Right lobe of liver (tissue), 6 donors: ENCODE results near the gene DDC. TPM values are rescaled to one million over a fixed set of nuclear protein-coding genes. Genes with fewer than 3 reads are reported as not detected.

Experiments used
- ATAC-seq, 4 donors: fragments of 200-7000 bp; cut with Tn5 transposase; one replicate each; pipeline ENCODE4 v1.9.1; 2020; ENCODE audit warnings: mild to moderate bottlenecking in 4 of 4, moderate library complexity in 4 of 4
- DNase-seq, 3 donors: peaks; one replicate each; pipeline ENCODE4 v3.0.0-alpha.2; 2020
- H3K27ac ChIP-seq, 3 donors: fragments of 200-600 bp; one replicate each; pipeline ENCODE4 v1.8.0; 2022
- H3K27me3 ChIP-seq, 2 donors: fragments of 200-600 bp; one replicate each; pipeline ENCODE4 v1.8.0; 2022
- H3K36me3 ChIP-seq, 4 donors: fragments of 200-600 bp; sonication (generic) in 1 of 4; one replicate each; pipeline versions ENCODE4 v1.5.1 to v1.8.0; 2017 to 2022; ENCODE audit warnings: control low read depth in 1 of 4
- H3K4me1 ChIP-seq, 4 donors: fragments of 200-600 bp; sonication (generic) in 1 of 4; one replicate each; pipeline versions ENCODE4 v1.5.1 to v1.8.0; 2017 to 2022; ENCODE audit warnings: control low read depth in 1 of 4
- H3K4me3 ChIP-seq, 3 donors: fragments of 200-600 bp; one replicate each; pipeline ENCODE4 v1.8.0; 2022
- H3K9me3 ChIP-seq, 4 donors: fragments of 200-600 bp; sonication (generic) in 1 of 4; one replicate each; pipeline versions ENCODE4 v1.5.1 to v1.8.0; 2017 to 2022; ENCODE audit warnings: control low read depth in 1 of 4
- POLR2A ChIP-seq: fragments of 450-650 bp; IDR thresholded peaks from one replicate; pipeline ENCODE4 v1.6.1; 2017; ENCODE audit warnings: antibody characterized with exemption, mild to moderate bottlenecking
- WGBS: methylation state at CpG from one replicate; pipeline ENCODE4 v1.1.6; 2018; ENCODE audit warnings: low coverage, low lambda C conversion rate; ENCODE audit not compliant: insufficient coverage; ENCODE audit errors: missing lambda C conversion rate; 5-methylcytosine and 5-hydroxymethylcytosine counted together
- intact Hi-C, 2 donors: fragments of 100-400 bp; cut with DNase I; formaldehyde crosslinking; loops; one replicate each; pipeline versions ENCODE4 v1.11.2 to v1.14.1; 2022
- total RNA-seq, 6 experiments: library from RNA; depleted of rRNA in 2 of 6; stranded (reverse); fragments of >200 nt in 2 of 6; fragmentation: NEBNext Ultra II Directional in 3 of 6; extraction: Animal tissue kit (Norgen Biotek cat#: 25700) in 3 of 6; gene quantifications; one replicate each; pipeline versions ENCODE4 v1.1.0 to v1.2.4, GENCODE V29; 2016 to 2023
- TF ChIP-seq, protein P1 (sequence below), 4 donors: fragments of 200-600 bp in 3 of 4; fragments of 450-650 bp in 1 of 4; IDR thresholded peaks; one replicate each; pipeline versions ENCODE4 v1.5.1 to v1.8.0; 2016 to 2022; ENCODE audit warnings: antibody characterized with exemption in 4 of 4, mild to moderate bottlenecking in 2 of 4
- donor health status: DM: no; HTN: yes; CAD: no.
- donor health status: DM: no; HTN: no; CAD: no.
- donor health status: DM: no; HTN: no; CAD: no.
- donor health status: DM: no; HTN: yes; CAD: no.
- donor health status: DM: no; HTN: yes; CAD: no.

Gene DDC
- total RNA-seq, 6 experiments from 2014 or later, result 37.9 to 75.7 (median 45.2) TPM

DNA sequence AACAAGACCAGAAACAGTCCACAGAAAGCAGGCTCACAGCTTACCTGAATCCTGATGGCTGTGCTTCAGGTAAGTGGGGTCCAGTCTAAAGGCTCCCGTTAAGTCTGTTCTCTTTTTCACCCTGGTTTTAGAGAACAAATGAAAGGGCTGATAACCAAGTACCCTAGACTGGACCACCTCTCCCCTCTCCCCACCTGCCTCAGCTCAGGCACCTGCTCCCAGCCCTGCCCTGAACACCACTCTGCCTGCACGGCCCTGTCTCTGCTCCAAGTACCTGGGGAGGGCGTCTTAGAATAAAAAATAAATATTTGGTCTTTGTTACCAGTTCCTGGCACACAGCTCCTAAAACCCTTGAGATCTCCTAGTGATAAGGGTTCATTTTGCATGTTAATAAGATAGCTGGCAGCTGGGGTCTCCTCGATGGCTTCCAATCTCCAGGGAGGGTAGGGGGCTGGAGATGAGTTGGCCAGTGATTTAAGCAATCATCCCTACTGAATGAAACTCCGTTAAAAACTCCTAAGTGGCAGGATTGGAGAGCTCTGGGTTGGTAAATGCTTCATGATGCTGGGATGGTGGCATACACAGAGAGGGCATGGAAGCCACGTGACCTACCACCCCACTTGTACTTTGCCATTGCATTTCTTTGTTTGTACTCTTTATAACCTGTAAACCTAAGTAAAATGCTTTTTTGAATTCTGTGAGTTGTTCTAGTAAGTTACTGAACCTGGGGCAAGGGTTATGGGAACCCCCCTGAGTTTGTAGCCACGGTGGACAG, 85.3 kb downstream of the DDC start:
- H3K4me3 ChIP-seq, result no peak overlapping the region
- H3K9me3 ChIP-seq, result no peaks in the 10 kb centered on the region
- H3K27me3 ChIP-seq, result no peaks in the 10 kb centered on the region
- no peak overlapping the region for H3K27ac ChIP-seq
- intact Hi-C loops, result no loop called here
- peaks cover 0 to 8% (median under 1%) of the 10 kb centered on the region in 4 donors for H3K4me1 ChIP-seq
- TF ChIP-seq, protein P1, sequence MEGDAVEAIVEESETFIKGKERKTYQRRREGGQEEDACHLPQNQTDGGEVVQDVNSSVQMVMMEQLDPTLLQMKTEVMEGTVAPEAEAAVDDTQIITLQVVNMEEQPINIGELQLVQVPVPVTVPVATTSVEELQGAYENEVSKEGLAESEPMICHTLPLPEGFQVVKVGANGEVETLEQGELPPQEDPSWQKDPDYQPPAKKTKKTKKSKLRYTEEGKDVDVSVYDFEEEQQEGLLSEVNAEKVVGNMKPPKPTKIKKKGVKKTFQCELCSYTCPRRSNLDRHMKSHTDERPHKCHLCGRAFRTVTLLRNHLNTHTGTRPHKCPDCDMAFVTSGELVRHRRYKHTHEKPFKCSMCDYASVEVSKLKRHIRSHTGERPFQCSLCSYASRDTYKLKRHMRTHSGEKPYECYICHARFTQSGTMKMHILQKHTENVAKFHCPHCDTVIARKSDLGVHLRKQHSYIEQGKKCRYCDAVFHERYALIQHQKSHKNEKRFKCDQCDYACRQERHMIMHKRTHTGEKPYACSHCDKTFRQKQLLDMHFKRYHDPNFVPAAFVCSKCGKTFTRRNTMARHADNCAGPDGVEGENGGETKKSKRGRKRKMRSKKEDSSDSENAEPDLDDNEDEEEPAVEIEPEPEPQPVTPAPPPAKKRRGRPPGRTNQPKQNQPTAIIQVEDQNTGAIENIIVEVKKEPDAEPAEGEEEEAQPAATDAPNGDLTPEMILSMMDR (IDR thresholded peaks at IDR 0.05), result no peak
- no peak for TF ChIP-seq POLR2A
- DNase-seq, result no peak
- WGBS, result 73% methylated on average over 5 of the region's 7 CpGs
- no peak for ATAC-seq
- no peaks in the 10 kb centered on the region for H3K36me3 ChIP-seq

DNA sequence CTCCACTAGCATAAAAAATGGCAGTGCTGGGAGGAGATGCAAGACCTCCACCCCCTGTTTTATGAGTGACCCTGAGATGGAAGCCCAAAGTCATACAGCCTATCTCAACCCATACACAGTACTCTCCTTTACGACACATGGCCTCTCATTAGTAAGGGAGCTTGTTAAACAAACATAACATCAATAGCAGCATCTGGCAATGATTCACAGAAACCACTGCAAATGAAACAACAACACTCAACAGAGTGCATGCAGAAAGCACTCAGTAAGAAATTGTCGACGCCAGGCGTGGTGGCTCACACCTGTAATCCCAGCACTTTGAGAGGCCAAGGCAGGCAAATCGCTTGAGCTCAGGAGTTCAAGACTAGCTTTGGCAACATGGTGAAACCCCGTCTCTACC, 87.6 kb downstream of the DDC start:
- 83% methylated on average over 6 of the region's 6 CpGs for WGBS
- DNase-seq (no peak), ATAC-seq (no peak)
- Histone ChIP-seq H3K4me3 (no peak overlapping the region), H3K4me1 (peaks cover 0 to 17% (median 5%) of the 10 kb centered on the region in 4 donors), H3K27ac (no peak overlapping the region), H3K36me3 (no peaks in the 10 kb centered on the region), H3K9me3 (no peaks in the 10 kb centered on the region), H3K27me3 (no peaks in the 10 kb centered on the region)
- TF ChIP-seq, protein P1 (IDR thresholded peaks at IDR 0.05), result no peak
- TF ChIP-seq POLR2A, result no peak
- intact Hi-C loops, result no loop called here

GRCh38 chr7:50476953-50477625, 88.1 kb downstream of the DDC start:
- no peak for ATAC-seq

DNA sequence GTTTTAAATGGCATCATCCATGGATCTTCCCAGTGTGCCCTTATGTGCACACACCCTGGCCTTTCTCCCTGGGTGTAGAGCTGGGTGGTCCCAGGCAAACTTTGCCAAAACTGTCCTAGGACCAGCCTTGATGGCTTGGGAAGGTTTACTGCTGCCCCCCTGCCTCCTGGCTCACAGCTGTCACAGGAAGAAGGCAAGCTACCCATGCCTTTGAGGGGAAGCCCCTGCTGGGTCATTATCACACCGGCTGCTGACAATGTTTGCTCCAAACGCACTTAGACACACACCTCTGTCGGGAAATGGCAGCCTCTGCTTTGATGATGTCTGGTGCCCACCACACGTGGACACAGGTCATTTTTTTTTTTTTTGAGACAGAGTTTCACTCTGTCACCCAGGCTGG, 89.9 kb downstream of the DDC start:
- intact Hi-C loops, result no loop called here

More at GRCh38 chr7:50476953-50477625, 88.1 kb downstream of the DDC start:
- intact Hi-C loops, result no loop called here
- Histone ChIP-seq H3K36me3 (no peaks in the 10 kb centered on the region), H3K27me3 (no peaks in the 10 kb centered on the region), H3K9me3 (no peaks in the 10 kb centered on the region), H3K27ac (no peak overlapping the region), H3K4me3 (no peak overlapping the region), H3K4me1 (peaks cover 0 to 17% (median 5%) of the 10 kb centered on the region in 4 donors)
- no peak for DNase-seq
- 84% methylated on average over 5 of the region's 9 CpGs for WGBS
- TF ChIP-seq, protein P1 (IDR thresholded peaks at IDR 0.05), result no peak
- no peak for TF ChIP-seq POLR2A

More for the DNA sequence above, 89.9 kb downstream of the DDC start:
- no peaks in the 10 kb centered on the region for H3K27me3 ChIP-seq
- no peaks in the 10 kb centered on the region for H3K9me3 ChIP-seq
- ATAC-seq (peak in 1 of 4 donors; percentile 70), DNase-seq (no peak)
- H3K27ac ChIP-seq, result no peak overlapping the region
- H3K36me3 ChIP-seq, result no peaks in the 10 kb centered on the region
- peaks cover 0 to 17% (median 5%) of the 10 kb centered on the region in 4 donors for H3K4me1 ChIP-seq
- WGBS, result 10% methylated on average over 4 of the region's 4 CpGs
- no peak overlapping the region for H3K4me3 ChIP-seq
- TF ChIP-seq, protein P1 (IDR thresholded peaks at IDR 0.05), result no peak
- no peak for TF ChIP-seq POLR2A
